Testis (tissue), 2 donors: ENCODE results near the gene NCOR1.
"Not testable (repeated sequence)": the region's sequence is repeated elsewhere in the genome, so short reads cannot be mapped to it uniquely, and the experiment has no call there.

Experiments
- POLR2A ChIP-seq: fragments of 450-650 bp; IDR thresholded peaks from one replicate; pipeline ENCODE4 v1.6.1; 2017; ENCODE audit warnings: antibody characterized with exemption, mild to moderate bottlenecking, moderate library complexity
- TF ChIP-seq, protein P1 (sequence below), 3 experiments: fragments of 450-650 bp in 2 of 3; fragments of 200-600 bp in 1 of 3; sonication (generic) in 1 of 3; IDR thresholded peaks; one replicate each; pipeline ENCODE4 v1.5.1; 2016 to 2019; ENCODE audit warnings: antibody characterized with exemption in 3 of 3, mild to moderate bottlenecking in 2 of 3, moderate library complexity in 1 of 3

DNA sequence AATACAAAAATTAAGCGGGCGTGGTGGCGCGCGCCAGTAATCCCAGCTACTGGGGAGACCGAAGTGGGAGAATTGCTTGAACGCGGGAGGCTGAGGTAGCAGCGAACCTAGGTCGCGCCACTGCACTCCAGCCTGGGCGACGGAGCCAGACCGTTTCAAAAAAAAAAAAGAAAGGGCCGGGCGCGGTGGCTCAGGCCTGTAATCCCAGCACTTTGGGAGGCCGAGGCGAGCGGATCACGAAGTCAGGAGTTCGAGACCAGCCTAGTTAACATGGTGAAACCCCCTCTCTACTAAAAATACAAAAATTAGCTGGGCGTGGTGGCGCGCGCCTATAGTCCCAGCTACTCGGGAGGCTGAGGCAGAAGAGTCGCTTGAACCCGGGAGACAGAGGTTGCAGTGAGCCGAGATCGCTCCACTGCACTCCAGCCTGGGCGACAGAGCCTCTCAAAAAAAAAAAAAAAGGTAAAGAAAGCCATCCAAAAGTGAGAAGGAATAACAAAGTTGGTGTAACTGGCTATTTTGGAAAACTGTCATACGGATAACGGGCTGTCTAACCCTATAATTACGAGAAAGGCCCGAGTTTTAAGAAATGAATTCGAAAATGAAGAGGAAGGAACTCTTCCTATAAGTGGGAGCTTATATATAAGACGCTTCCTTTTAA, 1.1 kb upstream of the NCOR1 start:
- TF ChIP-seq, protein P1, sequence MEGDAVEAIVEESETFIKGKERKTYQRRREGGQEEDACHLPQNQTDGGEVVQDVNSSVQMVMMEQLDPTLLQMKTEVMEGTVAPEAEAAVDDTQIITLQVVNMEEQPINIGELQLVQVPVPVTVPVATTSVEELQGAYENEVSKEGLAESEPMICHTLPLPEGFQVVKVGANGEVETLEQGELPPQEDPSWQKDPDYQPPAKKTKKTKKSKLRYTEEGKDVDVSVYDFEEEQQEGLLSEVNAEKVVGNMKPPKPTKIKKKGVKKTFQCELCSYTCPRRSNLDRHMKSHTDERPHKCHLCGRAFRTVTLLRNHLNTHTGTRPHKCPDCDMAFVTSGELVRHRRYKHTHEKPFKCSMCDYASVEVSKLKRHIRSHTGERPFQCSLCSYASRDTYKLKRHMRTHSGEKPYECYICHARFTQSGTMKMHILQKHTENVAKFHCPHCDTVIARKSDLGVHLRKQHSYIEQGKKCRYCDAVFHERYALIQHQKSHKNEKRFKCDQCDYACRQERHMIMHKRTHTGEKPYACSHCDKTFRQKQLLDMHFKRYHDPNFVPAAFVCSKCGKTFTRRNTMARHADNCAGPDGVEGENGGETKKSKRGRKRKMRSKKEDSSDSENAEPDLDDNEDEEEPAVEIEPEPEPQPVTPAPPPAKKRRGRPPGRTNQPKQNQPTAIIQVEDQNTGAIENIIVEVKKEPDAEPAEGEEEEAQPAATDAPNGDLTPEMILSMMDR (IDR thresholded peaks at IDR 0.05) = not testable (repeated sequence)
- not testable (repeated sequence) for TF ChIP-seq POLR2A
